SK-N-MC (cell line): ENCODE data around the gene OBSCN.
A peak's percentile ranks its signal among the peaks of the same experiment; 100 is the strongest.

Experiments used
- DNase-seq: peaks from one replicate; pipeline ENCODE4 v3.0.0-alpha.2; 2011; ENCODE audit warnings: low read depth, low spot score
- H3K27ac ChIP-seq: fragments of 200-600 bp; sonication (generic); 2 replicates; pipeline ENCODE4 v1.5.1; 2016; ENCODE audit warnings: mixed run types
- H3K36me3 ChIP-seq: fragments of 200-600 bp; sonication (generic); 2 replicates; pipeline ENCODE4 v1.6.1; 2017; ENCODE audit warnings: antibody characterized with exemption, low read length, mixed read lengths; ENCODE audit not compliant: insufficient read depth
- H3K4me3 ChIP-seq: fragments of 200-600 bp; sonication (generic); 2 replicates; pipeline ENCODE4 v1.5.1; 2016
- H3K9ac ChIP-seq: fragments of 200-600 bp; sonication (generic); 2 replicates; pipeline ENCODE4 v1.8.0; 2017; ENCODE audit warnings: mixed run types, mixed read lengths; ENCODE audit not compliant: insufficient read length
- H3K9me3 ChIP-seq: fragments of 200-600 bp; sonication (generic); 2 replicates; pipeline ENCODE4 v1.6.1; 2017; ENCODE audit warnings: low read depth, mild to moderate bottlenecking, antibody characterized with exemption, low read length, moderate library complexity, mixed read lengths
- EZH2 ChIP-seq: fragments of 200-600 bp; sonication (generic); IDR thresholded peaks from one replicate; pipeline ENCODE4 v1.6.1; 2017; ENCODE audit warnings: antibody characterized with exemption
- FOXP2 ChIP-seq: optimal IDR thresholded peaks from 2 replicates; pipeline ENCODE3; 2011; ENCODE audit warnings: mild to moderate bottlenecking, moderate library complexity; ENCODE audit not compliant: insufficient read depth; ENCODE audit errors: extremely low read length, control extremely low read depth
- POLR2AphosphoS5 ChIP-seq: IDR thresholded peaks from 2 replicates; pipeline ENCODE4 v1.6.1; 2012; ENCODE audit warnings: mild to moderate bottlenecking, low read depth, low read length, borderline replicate concordance

Gene OBSCN

DNA sequence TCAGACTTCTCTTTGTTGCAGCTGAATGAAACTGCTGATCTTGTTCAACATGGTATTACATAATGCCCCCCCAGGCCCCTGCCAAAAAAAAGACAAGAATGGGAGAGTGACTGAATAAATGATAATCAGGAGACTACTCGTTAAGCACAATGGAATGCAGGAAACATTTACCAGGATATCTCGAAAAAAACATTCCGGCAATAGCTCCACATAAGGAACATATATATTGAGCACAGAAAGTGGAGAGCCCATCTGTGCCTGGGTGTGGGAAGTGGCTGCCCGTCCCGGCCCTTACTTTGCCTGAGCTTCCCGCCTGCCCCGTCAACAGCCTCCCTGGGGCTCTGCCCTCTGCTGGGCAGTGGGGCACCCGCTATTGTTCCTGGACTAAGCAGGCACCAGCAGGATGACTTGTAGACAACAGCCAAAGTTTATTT is 185.4 kb downstream of the OBSCN start:
- H3K9ac ChIP-seq: peak overlapping the region; percentile 49
- TF ChIP-seq EZH2: no peak
- no peak for TF ChIP-seq FOXP2
- TF ChIP-seq POLR2AphosphoS5: 0 out of 2 replicates have a peak, but pooled peaks have one; percentile 23
- DNase-seq: peak; percentile 50
- H3K36me3 ChIP-seq: peaks cover 4% of the 10 kb centered on the region; the same call in 1 of the 2 replicates
- H3K27ac ChIP-seq: peak overlapping the region; percentile 95
- H3K9me3 ChIP-seq: no peaks in the 10 kb centered on the region
- peak overlapping the region; percentile 6; the same call in 1 of the 2 replicates for H3K4me3 ChIP-seq

DNA sequence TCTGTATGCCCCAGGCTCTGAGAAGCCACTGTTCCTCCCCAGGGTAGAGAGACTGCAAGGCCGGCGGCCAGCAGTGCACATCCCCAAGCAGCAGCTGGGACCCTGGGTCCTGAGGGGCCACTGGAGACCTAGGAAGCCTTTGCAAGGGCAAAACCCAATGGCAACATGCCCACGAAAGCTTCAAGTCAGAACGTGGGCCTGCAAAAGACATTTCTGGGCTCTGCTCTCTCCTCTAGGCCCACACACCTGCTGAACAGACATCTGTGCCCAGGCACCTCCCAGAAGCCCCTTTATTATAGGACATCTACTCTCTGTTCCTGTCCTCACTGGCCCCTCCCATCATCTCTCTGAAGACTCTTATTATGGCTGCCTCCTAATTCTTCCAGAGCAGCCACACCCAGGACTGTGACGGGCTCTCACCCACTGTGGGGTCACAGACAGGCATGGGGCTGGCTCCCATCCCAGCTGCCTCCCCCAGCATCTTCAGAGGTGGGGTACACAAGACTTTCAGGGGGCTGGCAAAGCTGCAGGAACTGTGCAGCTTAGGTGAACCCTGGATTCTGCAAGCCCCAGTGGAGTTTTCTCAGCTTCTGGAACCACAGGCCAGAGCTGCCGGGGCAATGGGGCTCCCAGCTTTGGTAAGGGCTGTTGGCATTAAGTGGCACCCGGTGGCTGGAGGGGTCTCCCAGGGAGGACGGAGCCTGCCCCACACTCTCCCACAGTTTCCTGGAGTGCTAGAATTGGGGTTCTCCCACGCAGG is 186.1 kb downstream of the OBSCN start:
- Histone ChIP-seq H3K36me3 (peaks cover 4% of the 10 kb centered on the region; the same call in 1 of the 2 replicates), H3K9ac (no peak overlapping the region), H3K4me3 (no peak overlapping the region), H3K27ac (peak overlapping the region; percentile 95), H3K9me3 (no peaks in the 10 kb centered on the region)
- no peak for DNase-seq
- TF ChIP-seq FOXP2 (no peak), POLR2AphosphoS5 (no peak)

DNA sequence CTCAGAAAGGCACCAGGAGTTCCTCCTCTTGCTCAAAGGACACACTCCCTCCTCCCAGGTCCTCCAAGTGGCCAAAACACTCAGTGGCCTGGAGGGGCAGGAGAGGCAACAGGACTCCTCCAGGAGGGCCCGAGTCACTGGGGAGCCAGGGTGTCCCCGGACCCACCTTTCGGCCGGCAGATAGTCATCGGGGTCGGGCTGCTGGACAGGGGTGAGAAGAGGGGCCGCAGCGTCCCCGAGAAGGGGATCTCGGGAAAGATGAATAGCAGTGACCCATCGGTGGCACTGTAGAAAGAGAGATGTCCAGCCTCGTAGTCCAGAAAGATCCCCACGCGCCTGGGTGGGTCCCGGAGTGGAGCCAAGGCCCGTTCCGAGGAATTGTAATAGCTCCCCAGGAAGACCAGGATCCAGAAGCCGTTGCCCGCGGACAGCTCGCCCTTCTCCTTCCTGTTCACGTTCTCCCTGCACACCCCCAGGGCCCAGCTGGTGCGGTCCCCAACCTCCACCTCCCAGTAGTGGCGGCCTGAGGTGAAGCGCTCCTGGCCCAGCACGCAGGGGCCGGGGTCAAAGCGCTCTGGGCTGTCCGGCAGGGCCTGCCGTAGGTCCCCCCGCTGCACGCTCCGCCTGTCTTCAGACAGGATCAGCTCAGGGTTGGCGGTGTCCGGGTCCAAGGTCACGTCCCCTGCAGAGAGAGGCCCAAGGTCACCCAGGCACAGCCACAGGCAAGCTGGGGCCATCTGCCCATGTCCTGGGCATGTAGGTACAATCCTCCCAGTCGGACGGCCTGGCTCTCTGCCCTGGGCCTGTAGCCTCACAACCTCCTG is 186.9 kb downstream of the OBSCN start:
- Histone ChIP-seq H3K9me3 (no peaks in the 10 kb centered on the region), H3K36me3 (peaks cover 4% of the 10 kb centered on the region; the same call in 1 of the 2 replicates), H3K4me3 (no peak overlapping the region), H3K27ac (peak overlapping the region; percentile 95), H3K9ac (no peak overlapping the region)
- DNase-seq: no peak
- TF ChIP-seq FOXP2: no peak
- no peak for TF ChIP-seq POLR2AphosphoS5

DNA sequence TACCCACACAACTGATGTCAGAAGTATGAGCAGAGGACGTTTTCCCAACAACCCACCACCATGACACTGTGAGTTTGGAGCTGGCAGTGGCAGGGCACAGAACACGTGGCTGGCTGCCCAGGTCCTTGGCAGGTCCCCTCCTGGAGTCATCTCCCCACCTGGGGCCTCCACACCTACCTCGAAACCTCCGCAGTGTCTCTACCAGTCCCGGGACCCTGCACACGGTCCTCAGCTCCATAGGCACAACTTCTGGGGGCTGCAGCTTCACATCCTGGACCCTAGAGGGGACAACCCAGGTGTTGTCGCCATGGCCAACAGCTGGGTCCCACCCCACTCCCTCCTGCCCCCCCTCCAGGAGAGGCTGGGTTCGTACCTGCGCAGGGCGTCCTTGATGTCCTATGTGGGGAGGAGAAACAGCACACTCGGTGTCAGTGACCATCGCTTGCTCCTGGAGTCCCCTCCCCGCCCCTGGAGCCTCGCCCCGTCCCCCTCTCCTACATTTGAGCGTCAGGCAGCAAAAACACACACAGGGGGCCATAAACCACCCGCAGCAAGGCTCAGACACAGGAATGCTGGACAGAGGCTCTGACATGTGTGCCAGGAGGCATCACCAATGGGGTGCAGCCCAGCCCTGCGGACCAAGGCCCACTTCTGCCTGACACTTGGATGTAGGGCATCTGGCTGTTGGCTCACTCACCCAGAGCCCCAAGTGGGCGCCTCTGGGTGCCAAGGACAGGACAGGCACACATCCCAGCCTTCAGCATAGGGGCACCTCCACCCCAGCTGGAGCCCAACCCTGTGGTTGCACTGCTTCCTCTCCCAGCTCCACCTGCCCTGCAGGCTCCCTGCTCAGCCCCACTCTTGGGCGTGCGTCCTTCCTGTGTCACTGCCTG is 189.2 kb downstream of the OBSCN start:
- H3K36me3 ChIP-seq: peaks cover 4% of the 10 kb centered on the region; the same call in 1 of the 2 replicates
- no peaks in the 10 kb centered on the region for H3K9me3 ChIP-seq
- H3K9ac ChIP-seq: no peak overlapping the region
- H3K27ac ChIP-seq: no peak overlapping the region
- DNase-seq: no peak
- TF ChIP-seq POLR2AphosphoS5 (no peak), EZH2 (no peak), FOXP2 (no peak)
- no peak overlapping the region for H3K4me3 ChIP-seq

DNA sequence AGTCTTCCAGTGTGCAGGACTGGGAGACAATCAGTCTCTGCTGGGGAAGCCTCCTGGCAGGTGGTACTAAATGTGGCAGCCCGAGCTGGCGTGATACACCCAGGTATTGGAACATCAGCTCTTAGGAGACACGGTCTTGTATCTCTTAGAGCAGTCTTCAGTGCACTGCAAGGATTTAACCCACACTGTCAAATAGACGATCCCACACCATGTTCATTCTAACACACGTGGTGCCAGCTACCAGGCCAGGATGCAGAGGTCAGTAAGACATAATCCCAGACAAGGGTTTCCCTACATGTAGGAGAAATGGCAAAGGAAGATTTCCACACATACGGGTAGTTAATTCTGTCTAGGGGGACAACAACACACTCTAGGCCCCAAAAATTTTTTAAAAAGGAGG is 190.1 kb downstream of the OBSCN start:
- TF ChIP-seq EZH2: no peak
- no peak for TF ChIP-seq POLR2AphosphoS5
- TF ChIP-seq FOXP2: no peak
- Histone ChIP-seq H3K4me3 (no peak overlapping the region), H3K27ac (no peak overlapping the region), H3K9me3 (no peaks in the 10 kb centered on the region), H3K36me3 (peaks cover 4% of the 10 kb centered on the region; the same call in 1 of the 2 replicates), H3K9ac (no peak overlapping the region)
- DNase-seq: no peak

DNA sequence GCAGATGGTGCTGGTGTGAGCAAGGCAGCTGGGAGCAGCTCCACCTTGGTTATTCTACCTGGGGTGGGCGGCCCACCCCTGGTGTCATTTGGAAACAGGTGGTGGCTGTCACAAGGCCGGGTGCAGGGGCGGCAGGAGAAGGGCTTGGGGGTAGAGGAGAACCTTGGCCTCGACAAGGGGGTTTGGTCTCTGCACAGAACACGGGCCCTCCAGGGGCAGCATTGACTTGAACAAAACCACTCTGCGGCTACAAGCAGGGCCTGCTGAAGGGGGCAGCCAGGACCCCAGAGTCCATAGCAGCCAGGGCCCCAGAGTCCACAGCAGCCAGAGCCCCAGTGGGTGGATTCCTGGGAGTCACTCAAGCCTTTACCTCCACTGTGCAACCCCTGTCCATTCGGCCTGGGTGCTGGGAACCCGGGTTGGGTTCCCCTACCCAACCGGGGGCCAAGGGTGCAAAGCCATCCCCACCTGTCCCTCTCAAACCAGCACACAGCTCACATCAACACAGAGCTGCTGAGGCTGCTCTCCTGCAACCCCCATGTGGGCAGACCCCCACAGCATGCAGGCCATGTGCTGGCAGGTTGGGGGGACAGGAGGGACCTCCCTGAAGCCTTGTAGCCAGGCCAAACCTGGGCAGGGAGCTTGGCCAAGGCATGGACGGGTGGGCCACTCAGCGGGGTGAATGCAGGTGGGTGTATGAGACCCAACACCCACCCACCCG is 191.1 kb downstream of the OBSCN start:
- Histone ChIP-seq H3K4me3 (no peak overlapping the region), H3K36me3 (peaks cover 4% of the 10 kb centered on the region; the same call in 1 of the 2 replicates), H3K27ac (no peak overlapping the region), H3K9me3 (no peaks in the 10 kb centered on the region), H3K9ac (no peak overlapping the region)
- no peak for DNase-seq
- TF ChIP-seq POLR2AphosphoS5 (no peak), EZH2 (no peak), FOXP2 (no peak)

DNA sequence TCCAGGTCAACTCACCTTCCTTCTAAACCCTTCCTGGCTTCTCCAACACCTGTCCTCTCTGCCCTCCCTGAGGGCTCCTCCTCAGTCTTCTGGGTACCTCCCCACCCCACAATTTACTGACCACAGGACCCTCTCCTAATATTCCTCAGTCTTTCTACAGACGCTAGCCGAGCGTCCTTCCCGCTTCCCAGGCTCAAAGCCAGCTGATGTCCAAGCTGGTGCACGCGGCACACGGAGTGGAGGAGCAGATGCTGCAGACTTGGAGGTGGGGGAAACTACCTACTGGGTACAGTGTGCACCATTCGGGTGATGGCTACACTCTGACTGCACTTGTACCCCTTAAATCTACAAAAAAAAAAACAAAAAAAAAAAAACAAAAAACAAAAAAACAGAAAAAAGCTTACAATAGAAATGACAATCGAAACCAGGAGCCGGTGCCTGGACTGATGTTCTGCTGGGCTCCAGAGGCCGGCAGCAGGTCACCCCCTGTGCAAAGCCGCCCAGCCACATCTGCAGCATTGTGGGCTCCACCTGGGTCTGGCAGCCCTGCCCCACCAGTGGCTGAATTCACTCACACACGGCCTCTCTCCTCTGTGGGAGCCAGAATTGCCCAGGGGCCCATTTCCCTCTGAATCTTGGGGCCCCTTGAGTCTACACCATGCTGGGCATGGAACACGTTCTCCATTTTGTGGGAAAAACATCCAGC is 191.8 kb downstream of the OBSCN start:
- no peak overlapping the region for H3K4me3 ChIP-seq
- no peak overlapping the region for H3K27ac ChIP-seq
- no peak for TF ChIP-seq POLR2AphosphoS5
- TF ChIP-seq FOXP2: no peak
- no peak for TF ChIP-seq EZH2
- no peak overlapping the region for H3K9ac ChIP-seq
- DNase-seq: no peak
- H3K9me3 ChIP-seq: no peaks in the 10 kb centered on the region
- peaks cover 6% of the 10 kb centered on the region; the same call in 1 of the 2 replicates for H3K36me3 ChIP-seq

DNA sequence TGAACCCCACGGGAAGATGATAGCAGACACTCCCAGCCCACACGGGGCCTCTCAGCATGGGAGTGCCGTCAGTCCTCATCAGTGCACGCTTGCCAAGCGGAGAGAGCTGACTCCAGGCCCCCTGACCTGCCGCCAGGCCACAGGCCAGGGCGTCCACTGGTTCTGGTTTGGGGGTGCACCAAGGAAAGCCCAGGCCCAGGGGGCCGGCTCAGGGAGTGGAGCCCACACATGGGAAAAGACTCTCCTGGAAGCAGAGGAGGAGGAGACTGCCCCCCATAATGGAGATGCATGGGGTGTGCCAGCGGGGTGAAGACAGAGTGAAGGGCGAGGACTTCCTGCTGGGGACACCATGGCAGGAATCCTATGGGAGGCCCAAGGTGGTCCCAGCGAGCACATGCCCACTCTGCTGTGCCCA is 192.4 kb downstream of the OBSCN start:
- Histone ChIP-seq H3K9ac (no peak overlapping the region), H3K4me3 (no peak overlapping the region), H3K9me3 (no peaks in the 10 kb centered on the region), H3K27ac (no peak overlapping the region), H3K36me3 (peaks cover 8% of the 10 kb centered on the region; the same call in 1 of the 2 replicates)
- no peak for DNase-seq
- no peak for TF ChIP-seq EZH2
